Hindlimb muscle (tissue), 1 donor: ENCODE measurements around the gene FABP7. TPM values are rescaled to one million over a fixed set of nuclear protein-coding genes. Genes with fewer than 3 reads are reported as not detected.

ENCODE experiments used
- DNase-seq: peaks from one replicate; pipeline ENCODE4 v3.0.0-alpha.2; 2013
- polyA plus RNA-seq: library from polyadenylated mRNA; unstranded; fragments of 120-200 nt; gene quantifications from one replicate; pipeline ENCODE4 v1.2.1, GENCODE V29; 2013; ENCODE audit not compliant: insufficient read length

The FABP7 gene
- polyA plus RNA-seq, 1 donor = 0.39 TPM

- DNase-seq = no peak
Measured at GRCh38 chr6:122760330-122760729, 19.2 kb upstream of the FABP7 start.

- DNase-seq = no peak
Measured at GRCh38 chr6:122766256-122766655, 13.3 kb upstream of the FABP7 start.

- no peak for DNase-seq
Measured at GRCh38 chr6:122770835-122771601, 8.5 kb upstream of the FABP7 start.

DNA sequence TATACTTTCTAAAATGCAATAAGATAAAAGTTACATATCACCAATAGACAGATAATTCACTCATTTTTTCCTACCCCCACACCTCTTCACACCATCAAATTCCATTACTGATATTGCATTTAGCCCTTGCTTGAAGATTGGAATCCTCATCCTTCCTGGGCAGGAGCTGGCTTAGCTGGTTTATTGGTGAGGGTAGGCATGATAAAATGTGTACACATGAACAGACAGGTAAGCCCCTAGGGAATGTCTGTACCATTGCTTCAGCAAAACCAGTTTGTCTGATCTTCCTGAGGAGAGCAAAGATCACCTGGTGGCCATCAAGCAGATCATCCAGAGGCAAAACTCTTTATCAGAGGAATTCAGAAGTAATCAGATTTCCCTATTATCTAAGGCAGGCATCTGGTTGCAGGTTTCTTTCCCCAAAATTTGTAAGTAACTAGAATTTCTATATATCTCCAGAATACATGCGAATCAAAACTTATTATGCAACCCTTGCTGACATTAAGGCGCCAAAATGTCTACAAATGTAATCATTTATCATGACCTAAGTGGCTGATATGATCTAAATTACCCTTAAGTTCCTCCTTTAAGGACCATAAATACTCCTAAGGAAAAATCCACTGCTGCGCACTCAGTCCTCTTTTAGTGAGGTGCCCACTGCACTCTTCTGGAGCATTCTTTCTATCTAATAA, 6.6 kb upstream of the FABP7 start:
- DNase-seq = no peak

DNA sequence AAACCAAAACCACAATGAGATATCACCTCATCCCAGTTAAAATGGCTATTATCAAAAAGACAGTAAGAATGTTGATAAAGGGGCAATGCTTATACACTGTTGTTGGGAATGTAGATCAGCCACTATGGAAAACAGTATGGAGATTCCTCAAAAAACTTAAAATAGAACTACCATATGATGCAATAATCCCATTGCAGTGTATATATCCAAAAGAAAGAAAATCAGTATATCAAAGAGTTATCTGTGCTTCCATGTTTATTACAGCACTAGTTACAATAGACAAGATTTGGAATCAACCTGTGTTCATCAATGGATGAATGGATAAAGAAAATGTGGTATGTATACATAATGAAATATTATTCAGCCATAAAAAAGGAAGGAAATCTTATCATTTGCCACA, 3.5 kb upstream of the FABP7 start:
- no peak for DNase-seq

GRCh38 chr6:122778302-122778701, 1.2 kb upstream of the FABP7 start:
- no peak for DNase-seq

GRCh38 chr6:122778985-122779661, 393 bp upstream of the FABP7 start:
- no peak for DNase-seq

- DNase-seq = no peak
Measured at GRCh38 chr6:122780114-122780513, 598 bp downstream of the FABP7 start.

DNA sequence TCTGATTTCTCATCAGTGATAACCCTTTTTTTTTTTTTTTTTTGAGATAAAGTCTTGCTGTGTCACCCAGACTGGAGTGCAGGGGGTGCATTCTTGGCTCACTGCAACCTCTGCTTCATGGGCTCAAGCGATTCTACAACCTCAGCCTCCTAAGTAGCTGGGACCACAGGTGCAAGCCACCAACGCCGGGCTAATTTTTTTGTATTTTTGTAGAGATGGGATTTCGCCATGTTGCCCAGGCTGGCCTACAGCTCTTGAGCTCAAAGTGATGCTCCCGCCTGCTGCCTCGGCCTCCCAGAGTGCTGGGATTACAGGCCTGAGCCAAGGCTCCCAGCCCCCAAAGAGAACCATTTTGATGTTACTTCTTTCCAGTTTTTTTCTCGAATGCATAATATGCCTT, 2.2 kb downstream of the FABP7 start:
- no peak for DNase-seq

DNA sequence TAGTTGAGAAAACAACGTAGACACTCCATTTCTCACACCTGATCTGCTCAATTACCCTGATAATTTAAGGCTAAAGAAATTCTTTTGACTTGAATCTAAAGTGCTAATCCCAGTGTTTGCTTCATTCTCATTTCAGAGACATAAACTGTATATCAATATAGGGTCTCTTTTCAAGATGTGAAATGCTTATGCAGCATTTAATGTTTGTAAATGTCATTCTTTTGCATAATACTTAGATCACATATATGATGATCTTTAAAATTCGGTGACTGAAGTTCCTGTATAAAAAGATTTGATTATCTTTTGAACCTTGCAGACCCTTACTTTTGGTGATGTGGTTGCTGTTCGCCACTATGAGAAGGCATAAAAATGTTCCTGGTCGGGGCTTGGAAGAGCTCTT, 3.9 kb downstream of the FABP7 start:
- no peak for DNase-seq

DNA sequence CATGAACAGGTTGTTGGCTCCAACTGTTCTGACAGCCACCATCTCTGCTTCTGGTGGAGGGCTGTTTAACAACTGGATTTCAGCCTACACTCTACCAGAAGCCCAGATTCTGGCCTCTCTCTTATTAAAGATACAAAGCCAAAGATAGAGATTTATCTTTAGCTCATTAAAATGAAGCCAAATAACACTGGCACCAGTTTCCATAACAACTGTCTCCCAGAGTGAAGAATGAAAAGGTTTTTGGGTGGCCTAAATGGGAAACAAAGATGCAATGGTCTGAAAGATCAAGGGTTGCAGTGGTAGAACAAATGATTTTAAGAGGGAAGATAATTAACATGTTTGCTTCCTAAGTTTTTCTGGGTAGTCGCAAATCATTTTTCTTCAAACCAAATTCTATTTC, 6.4 kb downstream of the FABP7 start:
- no peak for DNase-seq

DNA sequence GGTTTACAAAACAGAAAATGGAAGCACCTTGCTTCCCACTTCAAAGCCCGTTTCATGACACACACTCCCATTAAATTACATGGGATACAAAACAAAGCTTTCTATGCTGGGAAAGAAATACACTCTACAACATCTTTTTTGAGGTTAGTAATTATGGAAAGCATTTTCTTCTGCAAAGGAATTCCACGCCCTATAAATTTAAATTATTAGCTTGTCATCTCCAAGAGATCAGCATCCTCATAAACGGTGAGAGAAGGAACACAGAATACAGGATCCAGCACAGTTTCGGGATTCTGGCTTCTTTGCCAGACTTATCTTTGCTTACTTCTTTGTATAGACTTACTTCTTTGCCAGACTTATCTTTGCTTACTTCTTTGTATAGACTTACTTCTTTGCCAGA, 8.2 kb downstream of the FABP7 start:
- no peak for DNase-seq

DNA sequence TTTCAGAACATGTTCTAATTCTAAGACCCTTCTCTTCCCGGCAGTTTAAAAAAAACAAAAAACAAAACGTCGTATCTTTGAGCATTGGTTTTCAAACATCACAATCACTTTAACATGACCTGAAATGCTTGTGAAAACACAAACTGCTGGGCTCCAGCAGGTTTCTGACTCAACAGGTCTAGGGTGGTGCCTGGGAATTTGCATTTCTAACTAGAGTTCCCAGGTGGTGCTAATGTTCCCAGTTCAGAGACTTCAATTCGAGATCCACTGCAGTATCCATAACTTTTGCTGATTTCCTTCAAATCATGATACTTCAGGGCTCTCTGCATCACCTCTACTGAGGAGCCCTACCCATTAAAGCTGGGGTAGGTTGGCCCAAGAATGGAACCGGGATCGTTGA, 8.7 kb downstream of the FABP7 start:
- no peak for DNase-seq

DNA sequence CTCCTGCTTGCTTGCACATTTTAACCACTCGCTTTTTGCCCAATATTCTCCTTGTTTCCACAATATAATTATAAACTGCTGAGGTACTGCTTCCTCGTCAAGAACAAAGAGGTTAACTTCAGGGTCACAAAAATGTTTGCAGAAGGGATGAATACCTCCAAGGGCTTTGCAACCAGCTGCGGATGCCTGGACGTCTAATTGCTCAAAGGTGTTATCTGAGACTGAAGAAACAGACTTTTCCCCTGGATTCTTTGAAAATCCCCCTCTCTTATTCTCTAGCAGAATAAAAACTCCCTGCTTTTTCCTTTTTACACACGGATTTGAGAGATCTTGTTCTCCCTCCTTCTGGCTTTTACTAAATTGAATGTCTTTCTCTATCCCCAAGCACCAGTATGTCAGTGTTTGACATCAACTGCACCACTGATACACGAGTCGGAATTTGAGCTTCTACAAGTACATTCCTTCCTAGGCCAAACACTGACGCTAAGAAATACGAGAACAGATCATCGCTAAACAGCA, 9.2 kb downstream of the FABP7 start:
- DNase-seq = no peak

DNA sequence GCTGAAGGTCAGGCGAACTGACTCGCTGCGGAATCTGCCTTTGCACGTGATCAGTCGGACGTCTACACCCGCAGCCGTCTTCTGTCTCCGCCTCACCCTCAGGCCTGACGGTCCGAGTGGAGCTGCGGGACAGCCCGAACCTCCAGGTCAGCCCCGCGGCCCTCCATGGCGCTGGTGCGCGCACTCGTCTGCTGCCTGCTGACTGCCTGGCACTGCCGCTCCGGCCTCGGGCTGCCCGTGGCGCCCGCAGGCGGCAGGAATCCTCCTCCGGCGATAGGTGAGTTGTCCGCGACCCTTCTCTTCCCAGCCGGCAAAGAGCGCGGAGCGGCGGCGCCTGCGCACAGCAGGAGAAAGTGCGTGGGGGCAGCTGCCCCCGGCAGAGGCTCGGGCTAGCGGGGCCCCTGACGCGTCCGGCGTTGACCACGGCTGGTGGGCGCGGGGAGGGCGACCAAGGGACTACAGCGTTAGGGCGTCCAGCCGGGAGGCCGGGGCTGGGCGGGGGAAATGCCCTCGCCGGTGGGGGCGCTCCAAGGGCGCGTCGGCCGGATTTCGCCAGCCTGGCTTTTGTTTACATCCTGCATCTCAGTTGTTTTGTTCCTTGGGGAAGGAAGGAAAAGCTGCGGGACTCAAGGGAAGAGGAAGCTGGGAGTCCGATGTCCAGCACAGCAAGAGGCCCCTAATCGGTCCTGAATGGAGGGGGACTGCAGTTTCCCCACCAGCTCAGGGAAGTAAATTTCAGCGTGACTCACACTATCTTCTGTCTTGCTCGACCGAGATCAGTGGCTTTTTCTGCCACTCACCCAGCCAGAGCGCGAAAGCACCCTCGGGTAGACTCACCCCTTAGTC, 9.9 kb downstream of the FABP7 start, which contains the start of gene SMPDL3A:
TSS of gene SMPDL3A (plus strand) at position 77 of the 846 bp plus-strand sequence. CDS start at position 166, 89 bp downstream.
- DNase-seq = peak; percentile 82

GRCh38 chr6:122790028-122790422, 10.5 kb downstream of the FABP7 start:
- DNase-seq = no peak

- peak; percentile 29 for DNase-seq
Measured at GRCh38 chr6:122790423-122791309, 11.2 kb downstream of the FABP7 start.

GRCh38 chr6:122791310-122791679, 11.8 kb downstream of the FABP7 start:
- no peak for DNase-seq

DNA sequence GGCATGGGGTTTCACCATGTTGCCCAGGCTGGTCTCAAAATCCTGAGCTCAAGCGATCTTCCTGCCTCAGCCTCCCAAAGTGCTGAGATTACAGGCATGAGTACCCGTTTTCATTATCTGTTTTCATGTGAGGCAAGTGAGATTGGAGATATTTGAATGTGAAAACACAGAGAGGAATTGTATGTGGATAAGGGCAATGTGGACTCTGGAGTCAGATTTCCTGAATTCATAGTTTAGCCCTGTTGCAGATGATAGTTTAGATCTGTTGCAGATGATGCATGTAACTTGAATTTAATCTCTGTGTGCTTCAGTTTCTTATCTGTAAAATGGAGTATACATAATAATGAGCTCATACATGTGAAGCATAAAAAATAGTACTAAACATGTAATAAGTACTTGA, 13.2 kb downstream of the FABP7 start:
- DNase-seq = no peak

GRCh38 chr6:122797537-122797936, 18.0 kb downstream of the FABP7 start:
- DNase-seq = no peak

DNA sequence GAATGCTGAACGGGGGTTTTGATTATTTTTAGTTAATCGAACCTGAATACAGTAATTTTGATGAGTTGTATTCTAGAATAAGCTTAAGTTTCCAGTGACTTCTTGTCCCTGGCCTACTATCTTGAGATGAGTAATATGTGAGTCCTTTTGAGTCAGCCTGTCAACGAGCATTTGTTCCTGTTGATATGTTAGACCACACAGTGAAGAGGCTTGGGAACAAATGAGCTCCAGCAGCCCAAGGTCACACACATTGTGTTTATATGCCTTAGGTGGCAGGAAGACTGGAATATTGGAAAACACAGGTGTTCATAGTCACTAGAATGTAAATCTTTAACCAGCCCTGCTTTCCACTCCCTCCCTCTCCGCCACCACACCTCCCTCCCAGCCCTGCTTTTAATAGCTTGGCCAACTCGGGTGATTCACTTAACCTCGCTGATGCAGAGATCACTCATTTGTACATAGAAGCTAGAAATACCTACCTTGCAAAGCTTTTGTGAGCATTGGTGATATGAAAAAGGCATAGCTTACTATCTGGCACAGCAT, 18.7 kb downstream of the FABP7 start:
- DNase-seq = no peak
